PC-9 (cell line): Measurements from ENCODE around the gene NEUROG3. TPM values are rescaled to one million over a fixed set of nuclear protein-coding genes. Genes with fewer than 3 reads are reported as not detected.

Experiments
- BruUV-seq: library from RNA; stranded (reverse); fragments of 400-500 nt; replicated peaks from 2 replicates; lab custom pipeline; 2021; lab: Mats Ljungman, UMichigan
- CTCF ChIA-PET: fragments of 300-600 bp; sonication (Branson Sonifier 250); formaldehyde crosslinking; loops from one replicate; lab custom pipeline; 2022; ENCODE audit warnings: antibody characterized with exemption; lab: Charles Lee
- POLR2A ChIA-PET: fragments of 300-600 bp; sonication (Branson Sonifier 250); formaldehyde crosslinking; loops from one replicate; lab custom pipeline; 2022; ENCODE audit warnings: antibody characterized with exemption; ENCODE audit not compliant: unreplicated experiment; lab: Charles Lee
- DNase-seq, 2 experiments: peaks; one replicate each; pipeline versions ENCODE4 v3.0.0 to v3.0.0-alpha.2; 2015 to 2022; ENCODE audit warnings: mixed read lengths in 1 of 2
- H2AFZ ChIP-seq: fragments of 200-600 bp; sonication (generic); 2 replicates; pipeline ENCODE4 v1.8.1; 2017; ENCODE audit warnings: antibody characterized with exemption
- H3F3A ChIP-seq: fragments of 200-600 bp; sonication (generic); 2 replicates; pipeline ENCODE4 v1.8.1; 2017; ENCODE audit warnings: antibody characterized with exemption, mild to moderate bottlenecking, low read depth; ENCODE audit not compliant: insufficient read depth
- H3K27ac ChIP-seq: fragments of 200-600 bp; sonication (generic); 2 replicates; pipeline ENCODE4 v1.6.1; 2016; ENCODE audit warnings: mixed run types
- H3K27me3 ChIP-seq: fragments of 200-600 bp; sonication (generic); 2 replicates; pipeline ENCODE4 v1.6.1; 2016; ENCODE audit warnings: low read depth, mixed run types; ENCODE audit not compliant: insufficient read depth
- H3K36me3 ChIP-seq: fragments of 200-600 bp; sonication (generic); 2 replicates; pipeline ENCODE4 v1.6.1; 2016; ENCODE audit warnings: low read depth, mixed run types
- H3K4me1 ChIP-seq: fragments of 200-600 bp; sonication (generic); replicated peaks from 2 replicates; pipeline ENCODE4 v1.6.1; 2016; ENCODE audit warnings: mixed run types; ENCODE audit not compliant: insufficient read depth
- H3K4me2 ChIP-seq: fragments of 200-600 bp; sonication (generic); 2 replicates; pipeline ENCODE4 v1.6.1; 2017; ENCODE audit warnings: mixed run types
- H3K4me3 ChIP-seq: fragments of 200-600 bp; sonication (generic); 2 replicates; pipeline ENCODE4 v1.6.1; 2016; ENCODE audit warnings: mixed run types
- H3K79me2 ChIP-seq: fragments of 200-600 bp; sonication (generic); 2 replicates; pipeline ENCODE4 v1.6.1; 2017; ENCODE audit warnings: low read depth, mixed run types
- H3K9me2 ChIP-seq: fragments of 200-600 bp; sonication (generic); 2 replicates; pipeline ENCODE4 v1.8.1; 2017; ENCODE audit warnings: mild to moderate bottlenecking; ENCODE audit not compliant: insufficient read depth
- H3K9me3 ChIP-seq: fragments of 200-600 bp; sonication (generic); 2 replicates; pipeline ENCODE4 v1.8.1; 2016; ENCODE audit warnings: low read depth; ENCODE audit not compliant: insufficient read depth
- H4K20me1 ChIP-seq: fragments of 200-600 bp; sonication (generic); 2 replicates; pipeline ENCODE4 v1.8.1; 2017; ENCODE audit not compliant: insufficient read depth
- EZH2 ChIP-seq: fragments of 200-600 bp; sonication (generic); IDR thresholded peaks from 2 replicates; pipeline ENCODE4 v1.8.0; 2017; ENCODE audit warnings: antibody characterized with exemption, low read depth
- intact Hi-C: fragments of 100-400 bp; cut with micrococcal nuclease; formaldehyde crosslinking; loops from one replicate; pipeline ENCODE4 v1.10.0; 2022; ENCODE audit not compliant: unreplicated experiment
- total RNA-seq: library from RNA; stranded (reverse); gene quantifications from 2 replicates; pipeline ENCODE4 v1.2.3, GENCODE V29; 2021
- TF ChIP-seq, protein P1 (sequence below): fragments of 200-600 bp; sonication (generic); conservative IDR thresholded peaks from 2 replicates; pipeline ENCODE4 v1.6.1; 2017; ENCODE audit warnings: mixed run types, antibody characterized with exemption, mild to moderate bottlenecking, moderate library complexity

The NEUROG3 gene
- total RNA-seq, 1 experiment from 2014 or later, result not detected

DNA sequence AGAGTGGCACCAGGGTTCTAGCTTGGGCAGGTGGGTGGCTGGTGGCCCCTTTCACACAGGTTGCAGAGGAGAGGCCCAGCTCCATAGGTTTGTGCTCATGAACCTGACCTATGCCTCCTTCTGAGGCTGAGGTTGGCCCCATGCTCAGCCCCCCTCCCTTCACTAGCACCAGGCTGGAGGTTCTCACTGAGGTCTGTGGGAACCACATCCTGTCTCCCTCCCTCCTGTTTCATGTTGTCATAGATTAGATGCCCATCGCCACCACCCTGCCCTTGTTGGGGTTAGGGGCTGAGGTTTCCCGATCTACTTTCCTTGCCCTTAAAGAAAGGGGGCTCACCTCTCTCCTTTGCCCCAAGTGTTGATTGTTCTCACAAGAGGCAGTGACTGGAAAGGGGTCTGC lies 14.7 kb downstream of the NEUROG3 start:
- H3K9me3 ChIP-seq, result no peaks in the 10 kb centered on the region
- no peak overlapping the region for H2AFZ ChIP-seq
- H3K4me1 ChIP-seq, result no peaks in the 10 kb centered on the region
- ChIA-PET POLR2A (no interaction called here), CTCF (no interaction called here)
- H3K79me2 ChIP-seq, result no peaks in the 10 kb centered on the region
- peaks cover 77% of the 10 kb centered on the region for H3K27me3 ChIP-seq
- no peak for DNase-seq
- no peaks in the 10 kb centered on the region for H4K20me1 ChIP-seq
- H3K4me3 ChIP-seq, result no peak overlapping the region
- no peak overlapping the region for H3K27ac ChIP-seq
- H3K9me2 ChIP-seq, result no peaks in the 10 kb centered on the region
- H3K36me3 ChIP-seq, result no peaks in the 10 kb centered on the region
- BruUV-seq, result no TSS peak
- no peaks in the 10 kb centered on the region for H3F3A ChIP-seq
- TF ChIP-seq EZH2, result no peak
- TF ChIP-seq, protein P1, sequence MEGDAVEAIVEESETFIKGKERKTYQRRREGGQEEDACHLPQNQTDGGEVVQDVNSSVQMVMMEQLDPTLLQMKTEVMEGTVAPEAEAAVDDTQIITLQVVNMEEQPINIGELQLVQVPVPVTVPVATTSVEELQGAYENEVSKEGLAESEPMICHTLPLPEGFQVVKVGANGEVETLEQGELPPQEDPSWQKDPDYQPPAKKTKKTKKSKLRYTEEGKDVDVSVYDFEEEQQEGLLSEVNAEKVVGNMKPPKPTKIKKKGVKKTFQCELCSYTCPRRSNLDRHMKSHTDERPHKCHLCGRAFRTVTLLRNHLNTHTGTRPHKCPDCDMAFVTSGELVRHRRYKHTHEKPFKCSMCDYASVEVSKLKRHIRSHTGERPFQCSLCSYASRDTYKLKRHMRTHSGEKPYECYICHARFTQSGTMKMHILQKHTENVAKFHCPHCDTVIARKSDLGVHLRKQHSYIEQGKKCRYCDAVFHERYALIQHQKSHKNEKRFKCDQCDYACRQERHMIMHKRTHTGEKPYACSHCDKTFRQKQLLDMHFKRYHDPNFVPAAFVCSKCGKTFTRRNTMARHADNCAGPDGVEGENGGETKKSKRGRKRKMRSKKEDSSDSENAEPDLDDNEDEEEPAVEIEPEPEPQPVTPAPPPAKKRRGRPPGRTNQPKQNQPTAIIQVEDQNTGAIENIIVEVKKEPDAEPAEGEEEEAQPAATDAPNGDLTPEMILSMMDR, result no peak
- intact Hi-C loops, result no loop called here
- H3K4me2 ChIP-seq, result no peak overlapping the region

DNA sequence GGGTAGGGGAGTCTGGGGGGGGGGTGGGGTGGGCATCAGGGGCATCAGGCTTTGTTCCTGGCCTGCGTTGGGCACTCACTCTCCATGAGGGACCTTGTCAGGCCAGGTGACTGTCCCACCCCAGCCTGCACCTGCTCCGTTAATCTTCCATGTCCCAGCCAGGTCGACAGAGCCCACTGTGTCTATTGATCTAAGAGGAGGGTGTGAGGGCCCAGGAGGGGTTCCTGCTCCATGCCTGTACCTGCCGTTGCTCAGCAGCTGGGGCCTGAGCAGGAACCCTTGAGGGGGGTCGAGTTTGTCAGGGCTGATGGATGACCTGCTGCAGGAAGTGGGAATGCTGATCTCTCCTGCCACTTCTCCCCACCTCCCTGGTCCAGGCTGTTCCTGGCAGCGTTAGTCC lies 18.6 kb downstream of the NEUROG3 start:
- Histone ChIP-seq H3K9me3 (peaks cover 8% of the 10 kb centered on the region), H3K9me2 (no peaks in the 10 kb centered on the region), H4K20me1 (no peaks in the 10 kb centered on the region), H3K79me2 (no peaks in the 10 kb centered on the region), H3K36me3 (no peaks in the 10 kb centered on the region), H3K27ac (no peak overlapping the region), H3K27me3 (peaks cover 69% of the 10 kb centered on the region), H3K4me1 (no peaks in the 10 kb centered on the region), H3K4me2 (no peak overlapping the region), H3F3A (no peaks in the 10 kb centered on the region), H3K4me3 (no peak overlapping the region), H2AFZ (no peak overlapping the region)
- intact Hi-C loops, result no loop called here
- ChIA-PET POLR2A (no interaction called here), CTCF (interaction anchor here (0.6 kb wide), 1 partner anchor 72 kb away, joined by 3 read pairs; no protein-coding TSS in a partner anchor)
- BruUV-seq, result no TSS peak
- TF ChIP-seq EZH2, result no peak
- TF ChIP-seq, protein P1, result no peak
- peak in 1 of 2 experiments; percentile 28 for DNase-seq

DNA sequence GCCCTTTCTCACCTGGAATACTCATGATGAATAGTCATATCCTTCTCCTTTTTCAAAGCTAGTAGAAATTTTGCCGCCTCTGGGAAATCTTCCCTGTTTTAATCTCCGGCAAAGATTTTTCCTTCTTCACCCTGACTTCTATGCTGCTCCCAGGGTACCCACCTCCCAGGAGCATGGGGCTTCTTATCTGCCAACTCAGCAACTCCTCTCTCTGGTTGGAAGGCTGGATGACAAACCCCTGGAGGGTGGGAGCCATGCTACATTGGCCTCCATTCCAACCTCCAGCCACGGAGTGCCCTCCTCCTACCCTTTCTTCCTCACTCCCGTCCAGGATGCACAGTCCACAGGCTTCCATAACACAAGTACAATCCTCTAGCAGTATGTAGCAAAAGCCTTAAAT lies 19.9 kb downstream of the NEUROG3 start:
- H3K27me3 ChIP-seq, result peaks cover 61% of the 10 kb centered on the region
- intact Hi-C loops, result no loop called here
- ChIA-PET CTCF (interaction anchor here (0.6 kb wide), 1 partner anchor 166 kb away, joined by 3 read pairs; no protein-coding TSS in a partner anchor), POLR2A (no interaction called here)
- DNase-seq, result peak in 1 of 2 experiments; percentile 11
- no peak overlapping the region for H2AFZ ChIP-seq
- no peaks in the 10 kb centered on the region for H4K20me1 ChIP-seq
- no peak overlapping the region for H3K4me3 ChIP-seq
- no peaks in the 10 kb centered on the region for H3K79me2 ChIP-seq
- H3K27ac ChIP-seq, result no peak overlapping the region
- no peaks in the 10 kb centered on the region for H3F3A ChIP-seq
- no peaks in the 10 kb centered on the region for H3K4me1 ChIP-seq
- TF ChIP-seq EZH2, result no peak
- TF ChIP-seq, protein P1, result no peak
- no peaks in the 10 kb centered on the region for H3K36me3 ChIP-seq
- H3K9me2 ChIP-seq, result no peaks in the 10 kb centered on the region
- no TSS peak for BruUV-seq
- no peak overlapping the region for H3K4me2 ChIP-seq
- peaks cover 17% of the 10 kb centered on the region for H3K9me3 ChIP-seq
